NCI-H2196 (cell line): ENCODE data around the gene CD1B.
"Not testable (repeated sequence)": the region's sequence is repeated elsewhere in the genome, so short reads cannot be mapped to it uniquely, and the experiment has no call there.

ENCODE experiments used
- DNase-seq: peaks from one replicate; lab custom pipeline; 2025; ENCODE audit not compliant: unreplicated experiment; lab: John Stamatoyannopoulos, UW

CD1B gene

GRCh38 chr1:158331481-158332150, at the start of gene CD1B:
CD1B (minus strand) TSS chr1:158331531; CDS start chr1:158331423, 108 bp downstream.
- DNase-seq: no peak

GRCh38 chr1:158374860-158375259, 43.5 kb upstream of the CD1B start:
- DNase-seq: no peak

GRCh38 chr1:158374101-158374500, 42.8 kb upstream of the CD1B start:
- DNase-seq: not testable (repeated sequence)

GRCh38 chr1:158371188-158371953, 40.0 kb upstream of the CD1B start:
- no peak for DNase-seq

- no peak for DNase-seq
Measured at GRCh38 chr1:158366783-158367182, 35.5 kb upstream of the CD1B start.

- DNase-seq: no peak
Measured at GRCh38 chr1:158362941-158363340, 31.6 kb upstream of the CD1B start.

GRCh38 chr1:158362482-158362881, 31.2 kb upstream of the CD1B start:
- DNase-seq: no peak

GRCh38 chr1:158357441-158357840, 26.1 kb upstream of the CD1B start:
- DNase-seq: no peak

GRCh38 chr1:158356616-158357015, 25.3 kb upstream of the CD1B start:
- DNase-seq: no peak

GRCh38 chr1:158355773-158356285, 24.5 kb upstream of the CD1B start:
- DNase-seq: no peak

- no peak for DNase-seq
Measured at GRCh38 chr1:158354255-158354654, 22.9 kb upstream of the CD1B start.

GRCh38 chr1:158353303-158354075, 22.2 kb upstream of the CD1B start, which contains the start of gene CD1E:
CD1E (plus strand) TSS chr1:158353894; CDS start chr1:158353989, 95 bp downstream.
- no peak for DNase-seq

GRCh38 chr1:158348946-158349345, 17.6 kb upstream of the CD1B start:
- DNase-seq: not testable (repeated sequence)

GRCh38 chr1:158336413-158336812, 5.1 kb upstream of the CD1B start:
- not testable (repeated sequence) for DNase-seq

GRCh38 chr1:158335213-158335532, 3.8 kb upstream of the CD1B start:
- no peak for DNase-seq

GRCh38 chr1:158334526-158335212, 3.3 kb upstream of the CD1B start:
- DNase-seq: no peak

- no peak for DNase-seq
Measured at GRCh38 chr1:158333405-158334155, 2.2 kb upstream of the CD1B start.

GRCh38 chr1:158331106-158331425, 265 bp downstream of the CD1B start:
- DNase-seq: no peak

GRCh38 chr1:158330391-158331105, 783 bp downstream of the CD1B start:
- DNase-seq: no peak

GRCh38 chr1:158329733-158330132, 1.6 kb downstream of the CD1B start:
- no peak for DNase-seq
